ENCODE data around the gene FOXP1.

Gene FOXP1

GRCh38 chr3:70992562-70993204 lies 590.8 kb downstream of the FOXP1 start:
- Histone ChIP-seq H3K27ac (ENCODE audit: low read depth, low read length) (no peak overlapping the region), H3K27me3 (ENCODE audit: control insufficient read depth, low read length) (no peaks in the 10 kb centered on the region), H3K9me3 (ENCODE audit: control insufficient read depth, insufficient read depth, low read length) (no peaks in the 10 kb centered on the region), H3F3A (ENCODE audit: control insufficient read depth, insufficient read depth) (no peaks in the 10 kb centered on the region), H3K4me2 (ENCODE audit: low read length) (no peak overlapping the region), H4K20me1 (ENCODE audit: control insufficient read depth, insufficient read depth, low read depth, low read length) (no peaks in the 10 kb centered on the region), H3K4me1 (ENCODE audit: control insufficient read depth, low read length) (peaks cover 17% of the 10 kb centered on the region), H3K79me2 (ENCODE audit: control insufficient read depth, low read length) (no peaks in the 10 kb centered on the region), H3K36me3 (ENCODE audit: control insufficient read depth, low read length) (peaks cover 21% of the 10 kb centered on the region), H3K9me2 (replicated peaks; ENCODE audit: control insufficient read depth, low read length) (no peaks in the 10 kb centered on the region), H3K4me3 (ENCODE audit: low read length) (no peak overlapping the region)
- TF ChIP-seq CTCF (IDR thresholded peaks at IDR 0.05; ENCODE audit: low read depth, low read length, poor library complexity, severe bottlenecking) (no peak), EZH2phosphoT487 (IDR thresholded peaks at IDR 0.05; ENCODE audit: borderline replicate concordance, low read length) (no peak)

GRCh38 chr3:70992131-70992530 lies 591.4 kb downstream of the FOXP1 start:
- Histone ChIP-seq H3K79me2 (ENCODE audit: control insufficient read depth, low read length) (no peaks in the 10 kb centered on the region), H3K4me2 (ENCODE audit: low read length) (no peak overlapping the region), H3K36me3 (ENCODE audit: control insufficient read depth, low read length) (peaks cover 23% of the 10 kb centered on the region), H3F3A (ENCODE audit: control insufficient read depth, insufficient read depth) (no peaks in the 10 kb centered on the region), H3K9me2 (replicated peaks; ENCODE audit: control insufficient read depth, low read length) (no peaks in the 10 kb centered on the region), H3K27me3 (ENCODE audit: control insufficient read depth, low read length) (no peaks in the 10 kb centered on the region), H3K4me3 (ENCODE audit: low read length) (no peak overlapping the region), H3K4me1 (ENCODE audit: control insufficient read depth, low read length) (peaks cover 17% of the 10 kb centered on the region), H3K9me3 (ENCODE audit: control insufficient read depth, insufficient read depth, low read length) (no peaks in the 10 kb centered on the region), H3K27ac (ENCODE audit: low read depth, low read length) (no peak overlapping the region), H4K20me1 (ENCODE audit: control insufficient read depth, insufficient read depth, low read depth, low read length) (no peaks in the 10 kb centered on the region)
- no peak for TF ChIP-seq EZH2phosphoT487 (IDR thresholded peaks at IDR 0.05; ENCODE audit: borderline replicate concordance, low read length)
- no peak for TF ChIP-seq CTCF (IDR thresholded peaks at IDR 0.05; ENCODE audit: low read depth, low read length, poor library complexity, severe bottlenecking)

GRCh38 chr3:70990723-70991122 lies 592.8 kb downstream of the FOXP1 start:
- Histone ChIP-seq H3K36me3 (ENCODE audit: control insufficient read depth, low read length) (peaks cover 29% of the 10 kb centered on the region), H3K27ac (ENCODE audit: low read depth, low read length) (no peak overlapping the region)

More at GRCh38 chr3:70990723-70991122, 592.8 kb downstream of the FOXP1 start:
- H3K4me3 ChIP-seq (ENCODE audit: low read length) = no peak overlapping the region
- H3K4me1 ChIP-seq (ENCODE audit: control insufficient read depth, low read length) = peaks cover 17% of the 10 kb centered on the region
- H3K27me3 ChIP-seq (ENCODE audit: control insufficient read depth, low read length) = no peaks in the 10 kb centered on the region
- H3F3A ChIP-seq (ENCODE audit: control insufficient read depth, insufficient read depth) = no peaks in the 10 kb centered on the region
- TF ChIP-seq CTCF (IDR thresholded peaks at IDR 0.05; ENCODE audit: low read depth, low read length, poor library complexity, severe bottlenecking) = no peak
- no peak for TF ChIP-seq EZH2phosphoT487 (IDR thresholded peaks at IDR 0.05; ENCODE audit: borderline replicate concordance, low read length)
- H3K79me2 ChIP-seq (ENCODE audit: control insufficient read depth, low read length) = no peaks in the 10 kb centered on the region
- H3K9me3 ChIP-seq (ENCODE audit: control insufficient read depth, insufficient read depth, low read length) = no peaks in the 10 kb centered on the region
- no peaks in the 10 kb centered on the region for H4K20me1 ChIP-seq (ENCODE audit: control insufficient read depth, insufficient read depth, low read depth, low read length)
- H3K4me2 ChIP-seq (ENCODE audit: low read length) = no peak overlapping the region
- no peaks in the 10 kb centered on the region for H3K9me2 ChIP-seq (replicated peaks; ENCODE audit: control insufficient read depth, low read length)
